Stimulated activated CD8-positive, alpha-beta memory T cell treated with anti-CD3 and anti-CD28 coated beads, Interleukin-15, amount 100 ng/mL, for 1 hour (primary cell): ENCODE measurements around the gene SCAMP4.
A peak's percentile ranks its signal among the peaks of the same experiment; 100 is the strongest.
"Not testable (repeated sequence)": the region's sequence is repeated elsewhere in the genome, so short reads cannot be mapped to it uniquely, and the experiment has no call there.

Experiments used
- DNase-seq: peaks from one replicate; pipeline ENCODE4 v3.0.0-alpha.2; 2020; ENCODE audit warnings: low read depth

Gene SCAMP4

GRCh38 chr19:1882786-1883692 is 22.2 kb upstream of the SCAMP4 start:
- DNase-seq = no peak

DNA sequence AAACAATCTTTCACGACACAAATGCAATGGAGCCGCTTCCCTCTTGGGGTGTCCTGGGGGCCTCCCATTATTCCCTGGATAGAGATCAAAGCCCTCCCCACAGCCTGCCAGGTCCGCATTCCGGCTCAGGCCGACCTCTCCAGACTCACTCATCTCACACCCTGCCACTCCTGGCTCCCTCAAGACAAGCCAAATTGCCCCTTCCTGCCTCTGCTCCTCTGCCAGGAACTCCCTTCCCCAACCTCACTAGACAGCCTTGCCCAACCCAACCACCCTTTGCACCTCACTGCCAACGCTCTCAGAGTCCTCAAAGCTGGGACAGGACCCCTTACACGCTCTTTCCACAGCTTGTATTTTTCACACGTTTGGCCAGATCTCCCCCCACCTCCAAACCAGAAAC is 21.4 kb upstream of the SCAMP4 start:
- DNase-seq = no peak

- no peak for DNase-seq
These were observed 20.9 kb upstream of the SCAMP4 start for GRCh38 chr19:1884291-1884718.

GRCh38 chr19:1884719-1885334 is 20.4 kb upstream of the SCAMP4 start:
- DNase-seq = no peak

- DNase-seq = peak; percentile 92
These were observed 19.6 kb upstream of the SCAMP4 start, which contains the start of gene ABHD17A for GRCh38 chr19:1885398-1886119. Gene ABHD17A, minus strand, starts transcription at chr19:1885496. Its CDS starts 3,930 bp downstream, at chr19:1881566.

DNA sequence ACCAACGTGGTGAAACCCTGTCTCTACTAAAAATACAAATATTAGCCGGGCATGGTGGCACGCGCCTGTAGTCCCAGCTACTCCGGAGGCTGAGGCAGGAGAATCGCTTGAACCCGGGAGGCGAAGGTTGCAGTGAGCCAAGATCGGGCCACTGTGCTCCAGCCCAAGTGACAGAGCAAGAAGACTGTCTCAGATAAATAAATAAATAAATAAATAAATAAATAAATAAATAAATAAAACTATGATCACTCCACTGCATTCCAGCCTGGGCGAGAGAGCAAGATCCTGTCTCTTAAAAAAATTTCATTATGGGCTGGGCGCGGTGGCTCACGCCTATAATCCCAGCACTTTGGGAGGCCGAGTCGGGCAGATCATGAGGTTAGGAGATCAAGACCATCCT is 18.8 kb upstream of the SCAMP4 start:
- DNase-seq = not testable (repeated sequence)

- no peak for DNase-seq
These were observed 16.8 kb upstream of the SCAMP4 start for GRCh38 chr19:1888385-1888784.

GRCh38 chr19:1889907-1890306 is 15.3 kb upstream of the SCAMP4 start:
- DNase-seq = no peak

DNA sequence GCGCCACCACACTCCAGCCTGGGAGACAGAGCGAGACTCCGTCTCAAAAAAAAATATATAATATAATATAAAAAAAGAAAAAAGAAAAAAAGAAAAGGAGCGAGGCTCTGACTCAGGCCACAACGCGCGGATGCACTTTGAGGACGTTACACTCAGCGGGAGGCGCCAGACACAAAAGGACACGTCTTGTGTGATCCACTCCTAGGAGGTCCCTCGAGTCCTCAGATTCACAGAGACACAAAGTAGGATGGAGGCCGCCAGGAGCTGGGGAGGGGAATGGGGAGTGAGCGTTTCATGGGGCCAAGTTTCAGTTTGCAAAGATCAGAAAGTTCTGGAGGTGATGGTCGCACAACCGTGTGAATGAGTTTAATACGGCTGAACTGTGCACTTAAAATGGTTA is 11.4 kb upstream of the SCAMP4 start:
- no peak for DNase-seq

GRCh38 chr19:1896508-1896907 is 8.7 kb upstream of the SCAMP4 start:
- DNase-seq = no peak

GRCh38 chr19:1901940-1902404 is 3.2 kb upstream of the SCAMP4 start:
- DNase-seq = no peak

- no peak for DNase-seq
These were observed 2.3 kb upstream of the SCAMP4 start for GRCh38 chr19:1902923-1903322.

DNA sequence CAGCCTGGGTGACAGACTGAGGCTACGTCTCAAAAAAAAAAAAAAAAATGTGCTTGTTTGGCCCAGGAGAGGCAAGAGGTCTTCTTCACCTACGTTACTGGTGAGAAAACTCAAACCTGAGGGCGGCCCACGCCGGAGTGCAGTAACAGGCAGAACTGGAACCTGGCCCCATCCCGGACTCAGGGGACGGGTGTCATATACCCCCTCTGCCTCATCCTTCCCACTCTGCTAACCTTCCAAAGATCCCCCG is 414 bp upstream of the SCAMP4 start:
- DNase-seq = no peak

GRCh38 chr19:1905863-1906375 is 720 bp downstream of the SCAMP4 start:
- no peak for DNase-seq

GRCh38 chr19:1906985-1907562 is 1.9 kb downstream of the SCAMP4 start:
- DNase-seq = no peak

- no peak for DNase-seq
These were observed 2.6 kb downstream of the SCAMP4 start for GRCh38 chr19:1907563-1908363.

GRCh38 chr19:1908364-1908678 is 3.1 kb downstream of the SCAMP4 start:
- DNase-seq = no peak

GRCh38 chr19:1909761-1910080 is 4.5 kb downstream of the SCAMP4 start:
- no peak for DNase-seq

DNA sequence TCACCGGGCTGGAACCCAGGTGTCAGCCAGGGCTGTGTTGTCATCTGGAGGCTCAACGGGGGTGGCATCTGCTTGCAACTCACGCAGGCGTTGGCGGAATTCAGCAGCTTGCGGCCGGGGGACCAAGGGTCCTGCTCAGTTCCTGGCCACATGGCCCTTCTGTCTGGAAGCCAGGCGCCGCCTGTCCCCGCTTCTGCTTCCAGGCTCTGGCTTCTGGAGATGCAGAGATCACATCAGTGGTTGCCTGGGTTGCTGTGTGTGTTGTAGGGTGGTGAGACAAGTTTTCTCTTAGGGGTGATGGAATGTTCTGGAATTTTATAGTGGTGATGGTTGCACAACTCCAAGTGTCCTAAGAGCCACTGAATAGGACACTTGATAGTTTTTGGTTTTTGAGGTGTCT is 5.0 kb downstream of the SCAMP4 start:
- no peak for DNase-seq

DNA sequence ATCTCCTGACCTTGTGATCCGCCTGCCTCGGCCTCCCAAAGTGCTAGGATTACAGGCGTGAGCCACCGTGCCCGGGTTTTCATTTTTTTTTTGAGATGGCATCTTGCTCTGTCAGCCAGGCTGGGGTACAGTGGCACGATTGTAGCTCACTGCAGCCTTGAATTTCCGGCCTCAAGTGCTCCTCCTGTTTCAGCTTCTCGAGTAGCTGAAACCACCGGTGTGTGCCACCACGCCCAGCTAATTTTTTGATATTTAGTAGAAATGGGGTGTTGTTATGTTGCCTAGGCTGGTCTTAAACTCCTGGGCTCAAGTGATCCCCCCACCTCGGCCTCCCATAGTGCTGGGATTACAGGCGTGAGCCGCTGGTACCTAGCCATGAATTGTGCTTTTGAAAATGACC is 5.9 kb downstream of the SCAMP4 start:
- no peak for DNase-seq

DNA sequence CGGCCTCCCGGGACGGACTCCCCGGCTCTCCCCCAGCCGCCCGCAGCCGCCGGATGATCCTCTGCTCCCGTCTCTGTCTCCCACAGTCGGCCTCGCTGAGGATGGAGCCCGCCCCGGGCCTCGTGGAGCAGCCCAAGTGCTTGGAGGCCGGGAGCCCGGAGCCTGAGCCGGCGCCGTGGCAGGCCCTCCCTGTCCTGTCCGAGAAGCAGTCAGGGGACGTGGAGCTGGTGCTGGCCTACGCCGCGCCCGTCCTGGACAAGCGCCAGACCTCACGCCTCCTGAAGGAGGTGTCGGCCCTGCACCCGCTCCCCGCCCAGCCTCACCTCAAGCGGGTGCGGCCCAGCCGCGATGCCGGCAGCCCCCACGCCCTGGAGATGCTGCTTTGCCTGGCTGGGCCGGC is 6.8 kb downstream of the SCAMP4 start:
- no peak for DNase-seq
